ENCODE results near the gene LRRC17. TPM values are rescaled to one million over a fixed set of nuclear protein-coding genes. Genes with fewer than 3 reads are reported as not detected.
"Not testable (repeated sequence)": the region's sequence is repeated elsewhere in the genome, so short reads cannot be mapped to it uniquely, and the experiment has no call there.

LRRC17 gene
- total and polyA plus RNA-seq, 4 donors = 1.1 to 11.3 (median 1.4) TPM

DNA sequence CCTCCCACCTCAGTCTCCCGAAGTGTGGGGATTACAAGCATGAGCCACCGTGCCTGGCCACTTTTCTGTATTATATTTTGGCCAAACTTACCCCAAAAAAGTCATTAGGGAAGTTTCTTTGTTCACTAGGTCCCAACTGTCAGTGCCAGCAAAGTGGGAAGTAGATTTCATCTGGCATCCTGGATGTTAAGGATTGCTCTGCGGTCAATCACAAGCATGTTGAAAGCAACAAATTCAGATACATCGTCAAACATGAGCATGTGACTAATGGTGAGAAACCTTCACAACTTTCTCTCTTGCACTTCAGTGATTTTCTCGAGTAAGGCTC is 14.3 kb upstream of the LRRC17 start:
- H3K36me3 ChIP-seq (ENCODE audit: control insufficient read depth in 4 of 4, insufficient read depth in 3 of 4, low read depth in 1 of 4, low read length in 3 of 4) = no peaks in the 10 kb centered on the region
- no peaks in the 10 kb centered on the region for H3K4me1 ChIP-seq (ENCODE audit: control insufficient read depth in 4 of 4, insufficient read depth in 4 of 4, low read length in 3 of 4)
- H3K9ac ChIP-seq (ENCODE audit: low read depth in 1 of 2, low read length in 2 of 2) = no peak overlapping the region
- H3K27ac ChIP-seq (ENCODE audit: low read depth in 1 of 2, low read length in 2 of 2) = no peak overlapping the region
- 86% methylated on average over 5 of the region's 5 CpGs for WGBS
- H3K4me3 ChIP-seq (ENCODE audit: low read depth in 1 of 3, low read length in 3 of 3) = no peak overlapping the region
- no peaks in the 10 kb centered on the region for H3K27me3 ChIP-seq (ENCODE audit: control insufficient read depth in 4 of 4, insufficient read depth in 4 of 4, low read length in 3 of 4)
- H3K9me3 ChIP-seq (ENCODE audit: control insufficient read depth in 4 of 4, low read length in 3 of 4) = no peaks in the 10 kb centered on the region
- DNase-seq (ENCODE audit: low spot score) = no peak
- TF ChIP-seq NR2F2 (IDR thresholded peaks at IDR 0.05) = no peak
- TF ChIP-seq HNF4G (IDR thresholded peaks at IDR 0.05) = no peak
- TF ChIP-seq, protein P1, sequence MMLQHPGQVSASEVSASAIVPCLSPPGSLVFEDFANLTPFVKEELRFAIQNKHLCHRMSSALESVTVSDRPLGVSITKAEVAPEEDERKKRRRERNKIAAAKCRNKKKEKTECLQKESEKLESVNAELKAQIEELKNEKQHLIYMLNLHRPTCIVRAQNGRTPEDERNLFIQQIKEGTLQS (IDR thresholded peaks at IDR 0.05) = no peak
- TF ChIP-seq RAD21 (IDR thresholded peaks at IDR 0.05) = no peak
- no peak for TF ChIP-seq SP1 (IDR thresholded peaks at IDR 0.05)
- no peak for TF ChIP-seq RXRA (IDR thresholded peaks at IDR 0.05)
- TF ChIP-seq TAF1 (conservative IDR thresholded peaks at IDR 0.05) = no peak
- no peak for TF ChIP-seq ZBTB33 (IDR thresholded peaks at IDR 0.05)
- no peak for TF ChIP-seq EGR1 (IDR thresholded peaks at IDR 0.05; ENCODE audit: low read depth in 2 of 2)
- TF ChIP-seq HNF4A (conservative IDR thresholded peaks at IDR 0.05) = no peak
- TF ChIP-seq YY1 (IDR thresholded peaks at IDR 0.05) = no peak

DNA sequence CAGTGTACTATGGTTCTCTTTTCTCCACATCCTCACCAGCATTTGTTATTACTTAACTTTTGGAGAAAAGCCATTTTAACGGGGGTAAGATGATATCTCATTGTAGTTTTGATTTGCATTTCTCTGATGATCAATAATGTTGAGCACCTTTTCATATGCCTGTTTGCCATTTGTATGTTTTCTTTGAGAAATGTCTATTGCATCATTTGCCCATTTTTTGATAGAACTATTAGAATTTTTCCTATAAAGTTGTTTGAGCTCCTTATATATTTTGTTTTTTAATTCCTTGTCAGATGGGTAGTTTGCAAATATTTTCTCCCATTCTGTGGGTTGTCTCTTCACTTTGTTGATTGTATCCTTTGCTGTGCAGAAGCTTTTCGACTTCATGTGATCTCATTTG is 10.7 kb upstream of the LRRC17 start:
- not testable (repeated sequence) for H3K4me1 ChIP-seq (ENCODE audit: control insufficient read depth in 4 of 4, insufficient read depth in 4 of 4, low read length in 3 of 4); H3K27me3 ChIP-seq (ENCODE audit: control insufficient read depth in 4 of 4, insufficient read depth in 4 of 4, low read length in 3 of 4); DNase-seq (ENCODE audit: low spot score); H3K9ac ChIP-seq (ENCODE audit: low read depth in 1 of 2, low read length in 2 of 2); H3K36me3 ChIP-seq (ENCODE audit: control insufficient read depth in 4 of 4, insufficient read depth in 3 of 4, low read depth in 1 of 4, low read length in 3 of 4); H3K9me3 ChIP-seq (ENCODE audit: control insufficient read depth in 4 of 4, low read length in 3 of 4); H3K27ac ChIP-seq (ENCODE audit: low read depth in 1 of 2, low read length in 2 of 2); H3K4me3 ChIP-seq (ENCODE audit: low read depth in 1 of 3, low read length in 3 of 3)
- WGBS = 34% methylated on average over 2 of the region's 2 CpGs

GRCh38 chr7:102903576-102903975 is 9.2 kb upstream of the LRRC17 start:
- not testable (repeated sequence) for H3K9ac ChIP-seq (ENCODE audit: low read depth in 1 of 2, low read length in 2 of 2); H3K36me3 ChIP-seq (ENCODE audit: control insufficient read depth in 4 of 4, insufficient read depth in 3 of 4, low read depth in 1 of 4, low read length in 3 of 4); H3K4me3 ChIP-seq (ENCODE audit: low read depth in 1 of 3, low read length in 3 of 3); H3K9me3 ChIP-seq (ENCODE audit: control insufficient read depth in 4 of 4, low read length in 3 of 4); DNase-seq (ENCODE audit: low spot score); H3K4me1 ChIP-seq (ENCODE audit: control insufficient read depth in 4 of 4, insufficient read depth in 4 of 4, low read length in 3 of 4); H3K27ac ChIP-seq (ENCODE audit: low read depth in 1 of 2, low read length in 2 of 2); H3K27me3 ChIP-seq (ENCODE audit: control insufficient read depth in 4 of 4, insufficient read depth in 4 of 4, low read length in 3 of 4)
- 92% methylated on average over 1 of the region's 1 CpG for WGBS

DNA sequence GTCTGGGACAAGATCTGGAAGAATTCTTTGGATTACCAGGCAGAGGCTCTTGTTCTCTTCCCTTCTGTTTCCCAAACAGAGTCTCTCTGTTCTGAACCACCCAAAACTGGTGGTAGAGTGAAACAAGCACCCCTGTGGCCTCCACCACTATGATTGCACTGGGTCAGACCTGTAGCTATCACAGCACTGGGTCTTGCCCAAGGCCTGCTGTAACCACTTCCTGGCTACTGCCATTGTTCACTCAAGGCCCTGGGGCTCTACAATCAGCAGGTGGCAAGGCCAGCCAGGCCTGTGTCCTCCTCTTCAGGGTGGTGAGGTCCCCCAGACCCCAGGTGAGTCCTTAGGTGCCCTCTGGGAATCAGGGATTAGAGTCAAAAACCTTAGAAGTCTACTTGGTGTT is 4.1 kb upstream of the LRRC17 start:
- no peak for TF ChIP-seq JUND (IDR thresholded peaks at IDR 0.05)
- TF ChIP-seq RAD21 (IDR thresholded peaks at IDR 0.05) = no peak
- no peak for TF ChIP-seq SP1 (IDR thresholded peaks at IDR 0.05)
- TF ChIP-seq EGR1 (IDR thresholded peaks at IDR 0.05; ENCODE audit: low read depth in 2 of 2) = no peak
- no peak overlapping the region for H3K4me3 ChIP-seq (ENCODE audit: low read depth in 1 of 3, low read length in 3 of 3)

More for the DNA sequence above, 4.1 kb upstream of the LRRC17 start:
- Histone ChIP-seq H3K27me3 (ENCODE audit: control insufficient read depth in 4 of 4, insufficient read depth in 4 of 4, low read length in 3 of 4) (no peaks in the 10 kb centered on the region), H3K36me3 (ENCODE audit: control insufficient read depth in 4 of 4, insufficient read depth in 3 of 4, low read depth in 1 of 4, low read length in 3 of 4) (no peaks in the 10 kb centered on the region), H3K27ac (ENCODE audit: low read depth in 1 of 2, low read length in 2 of 2) (no peak overlapping the region), H3K9ac (ENCODE audit: low read depth in 1 of 2, low read length in 2 of 2) (no peak overlapping the region), H3K9me3 (ENCODE audit: control insufficient read depth in 4 of 4, low read length in 3 of 4) (no peaks in the 10 kb centered on the region), H3K4me1 (ENCODE audit: control insufficient read depth in 4 of 4, insufficient read depth in 4 of 4, low read length in 3 of 4) (no peaks in the 10 kb centered on the region)
- DNase-seq (ENCODE audit: low spot score) = no peak
